ENCODE results near the gene ARMH3.

The ARMH3 gene

DNA sequence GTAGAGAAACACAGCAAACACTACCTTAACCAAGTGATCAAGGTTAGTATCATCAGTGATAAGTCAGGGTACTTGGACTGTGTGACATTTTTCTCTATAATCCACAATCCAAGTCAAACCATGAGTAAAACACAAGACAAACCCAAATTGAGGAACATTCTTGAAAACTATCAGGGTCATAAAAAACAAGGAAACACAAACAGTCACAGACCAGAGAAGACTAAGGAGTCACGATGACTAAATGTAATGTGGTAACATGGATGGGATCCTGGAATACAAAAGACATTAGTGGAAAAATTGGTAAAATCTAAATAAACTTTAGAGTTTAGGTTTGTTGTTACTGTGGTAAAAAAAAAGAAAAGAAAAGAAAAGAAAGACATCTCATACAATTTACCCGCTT, 103.8 kb downstream of the ARMH3 start:
- no peak overlapping the region for H3K9ac ChIP-seq (ENCODE audit: insufficient read length, low read depth)
- H3K4me3 ChIP-seq (ENCODE audit: insufficient read length, low read depth): no peak overlapping the region
- no peak for DNase-seq (ENCODE audit: low read depth, low spot score)
- no peaks in the 10 kb centered on the region for H3K9me3 ChIP-seq (ENCODE audit: insufficient read depth, low read length)
- TF ChIP-seq SUZ12 (IDR thresholded peaks at IDR 0.05; ENCODE audit: extremely low read depth, insufficient read depth, insufficient read length) (no peak), ZNF274 (IDR thresholded peaks at IDR 0.05; ENCODE audit: low read depth, low read length) (no peak)
- H3K36me3 ChIP-seq (ENCODE audit: insufficient read depth, insufficient read length, low read length): peaks cover 14% of the 10 kb centered on the region
- no peaks in the 10 kb centered on the region for H3K27me3 ChIP-seq (ENCODE audit: insufficient read depth, insufficient read length)
- H3K4me1 ChIP-seq (ENCODE audit: insufficient read depth, insufficient read length): no peaks in the 10 kb centered on the region

- H3K36me3 ChIP-seq (ENCODE audit: insufficient read depth, insufficient read length, low read length): peaks cover 6% of the 10 kb centered on the region
- no peak for DNase-seq (ENCODE audit: low read depth, low spot score)
- no peak overlapping the region for H3K9ac ChIP-seq (ENCODE audit: insufficient read length, low read depth)
Measured at GRCh38 chr10:101950213-101950612, 105.8 kb downstream of the ARMH3 start.

GRCh38 chr10:101941871-101942270, 114.1 kb downstream of the ARMH3 start:
- DNase-seq (ENCODE audit: low read depth, low spot score): no peak
- H3K9me3 ChIP-seq (ENCODE audit: insufficient read depth, low read length): no peaks in the 10 kb centered on the region
- H3K36me3 ChIP-seq (ENCODE audit: insufficient read depth, insufficient read length, low read length): no peaks in the 10 kb centered on the region
- no peak overlapping the region for H3K9ac ChIP-seq (ENCODE audit: insufficient read length, low read depth)
- no peaks in the 10 kb centered on the region for H3K4me1 ChIP-seq (ENCODE audit: insufficient read depth, insufficient read length)
- H3K4me3 ChIP-seq (ENCODE audit: insufficient read length, low read depth): no peak overlapping the region
- no peak for TF ChIP-seq SUZ12 (IDR thresholded peaks at IDR 0.05; ENCODE audit: extremely low read depth, insufficient read depth, insufficient read length)
- TF ChIP-seq ZNF274 (IDR thresholded peaks at IDR 0.05; ENCODE audit: low read depth, low read length): no peak
- TF ChIP-seq YY1 (IDR thresholded peaks at IDR 0.05; ENCODE audit: insufficient read depth, insufficient read length): no peak
- no peaks in the 10 kb centered on the region for H3K27me3 ChIP-seq (ENCODE audit: insufficient read depth, insufficient read length)

More at GRCh38 chr10:101950213-101950612, 105.8 kb downstream of the ARMH3 start:
- TF ChIP-seq YY1 (IDR thresholded peaks at IDR 0.05; ENCODE audit: insufficient read depth, insufficient read length): no peak
- TF ChIP-seq ZNF274 (IDR thresholded peaks at IDR 0.05; ENCODE audit: low read depth, low read length): no peak
- TF ChIP-seq SUZ12 (IDR thresholded peaks at IDR 0.05; ENCODE audit: extremely low read depth, insufficient read depth, insufficient read length): no peak
- no peaks in the 10 kb centered on the region for H3K27me3 ChIP-seq (ENCODE audit: insufficient read depth, insufficient read length)
- H3K4me3 ChIP-seq (ENCODE audit: insufficient read length, low read depth): no peak overlapping the region
- H3K9me3 ChIP-seq (ENCODE audit: insufficient read depth, low read length): no peaks in the 10 kb centered on the region
- H3K4me1 ChIP-seq (ENCODE audit: insufficient read depth, insufficient read length): no peaks in the 10 kb centered on the region

- H3K4me3 ChIP-seq (ENCODE audit: insufficient read length, low read depth): no peak overlapping the region
- no peaks in the 10 kb centered on the region for H3K36me3 ChIP-seq (ENCODE audit: insufficient read depth, insufficient read length, low read length)
- H3K4me1 ChIP-seq (ENCODE audit: insufficient read depth, insufficient read length): no peaks in the 10 kb centered on the region
- no peak overlapping the region for H3K9ac ChIP-seq (ENCODE audit: insufficient read length, low read depth)
- DNase-seq (ENCODE audit: low read depth, low spot score): no peak
- H3K9me3 ChIP-seq (ENCODE audit: insufficient read depth, low read length): no peaks in the 10 kb centered on the region
- TF ChIP-seq SUZ12 (IDR thresholded peaks at IDR 0.05; ENCODE audit: extremely low read depth, insufficient read depth, insufficient read length) (no peak), YY1 (IDR thresholded peaks at IDR 0.05; ENCODE audit: insufficient read depth, insufficient read length) (no peak), ZNF274 (IDR thresholded peaks at IDR 0.05; ENCODE audit: low read depth, low read length) (no peak)
- H3K27me3 ChIP-seq (ENCODE audit: insufficient read depth, insufficient read length): no peaks in the 10 kb centered on the region
Measured at GRCh38 chr10:101940916-101941315, 115.1 kb downstream of the ARMH3 start.

DNA sequence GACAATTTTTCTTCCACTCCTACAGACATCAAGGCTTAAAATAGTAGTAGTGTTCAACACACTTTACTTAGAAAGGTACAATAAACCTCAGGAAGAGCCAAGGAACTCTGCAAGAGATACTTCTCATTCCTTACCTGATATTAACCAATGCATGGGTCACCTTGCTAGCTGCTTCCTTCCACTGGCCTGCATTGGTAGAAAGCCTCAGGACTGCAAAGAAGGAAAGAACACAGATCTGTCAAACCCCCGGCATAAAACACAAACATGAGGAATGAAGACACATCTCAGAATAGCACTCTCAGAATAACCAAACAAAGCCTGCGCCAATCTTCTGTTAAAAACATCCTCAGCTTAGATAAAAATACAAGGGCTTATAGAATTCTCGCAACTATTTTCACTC, 116.2 kb downstream of the ARMH3 start:
- TF ChIP-seq YY1 (IDR thresholded peaks at IDR 0.05; ENCODE audit: insufficient read depth, insufficient read length) (no peak), SUZ12 (IDR thresholded peaks at IDR 0.05; ENCODE audit: extremely low read depth, insufficient read depth, insufficient read length) (no peak), ZNF274 (IDR thresholded peaks at IDR 0.05; ENCODE audit: low read depth, low read length) (no peak)
- H3K9ac ChIP-seq (ENCODE audit: insufficient read length, low read depth): no peak overlapping the region

GRCh38 chr10:101939008-101939648, 116.8 kb downstream of the ARMH3 start:
- Histone ChIP-seq H3K36me3 (ENCODE audit: insufficient read depth, insufficient read length, low read length) (no peaks in the 10 kb centered on the region), H3K9me3 (ENCODE audit: insufficient read depth, low read length) (no peaks in the 10 kb centered on the region), H3K4me1 (ENCODE audit: insufficient read depth, insufficient read length) (no peaks in the 10 kb centered on the region), H3K4me3 (ENCODE audit: insufficient read length, low read depth) (no peak overlapping the region), H3K9ac (ENCODE audit: insufficient read length, low read depth) (no peak overlapping the region), H3K27me3 (ENCODE audit: insufficient read depth, insufficient read length) (no peaks in the 10 kb centered on the region)
- no peak for TF ChIP-seq ZNF274 (IDR thresholded peaks at IDR 0.05; ENCODE audit: low read depth, low read length)
- TF ChIP-seq SUZ12 (IDR thresholded peaks at IDR 0.05; ENCODE audit: extremely low read depth, insufficient read depth, insufficient read length): no peak
- TF ChIP-seq YY1 (IDR thresholded peaks at IDR 0.05; ENCODE audit: insufficient read depth, insufficient read length): no peak
- DNase-seq (ENCODE audit: low read depth, low spot score): no peak

More for the DNA sequence above, 116.2 kb downstream of the ARMH3 start:
- Histone ChIP-seq H3K36me3 (ENCODE audit: insufficient read depth, insufficient read length, low read length) (no peaks in the 10 kb centered on the region), H3K4me3 (ENCODE audit: insufficient read length, low read depth) (no peak overlapping the region), H3K27me3 (ENCODE audit: insufficient read depth, insufficient read length) (no peaks in the 10 kb centered on the region), H3K9me3 (ENCODE audit: insufficient read depth, low read length) (no peaks in the 10 kb centered on the region), H3K4me1 (ENCODE audit: insufficient read depth, insufficient read length) (no peaks in the 10 kb centered on the region)
- no peak for DNase-seq (ENCODE audit: low read depth, low spot score)

GRCh38 chr10:101938305-101939007, 117.5 kb downstream of the ARMH3 start:
- no peak for DNase-seq (ENCODE audit: low read depth, low spot score)
- Histone ChIP-seq H3K36me3 (ENCODE audit: insufficient read depth, insufficient read length, low read length) (no peaks in the 10 kb centered on the region), H3K9ac (ENCODE audit: insufficient read length, low read depth) (no peak overlapping the region), H3K4me1 (ENCODE audit: insufficient read depth, insufficient read length) (no peaks in the 10 kb centered on the region), H3K27me3 (ENCODE audit: insufficient read depth, insufficient read length) (no peaks in the 10 kb centered on the region), H3K9me3 (ENCODE audit: insufficient read depth, low read length) (no peaks in the 10 kb centered on the region), H3K4me3 (ENCODE audit: insufficient read length, low read depth) (no peak overlapping the region)
- TF ChIP-seq ZNF274 (IDR thresholded peaks at IDR 0.05; ENCODE audit: low read depth, low read length): no peak
